Liver (tissue), 9 donors: Measurements from ENCODE around the gene RAB1A. TPM values are rescaled to one million over a fixed set of nuclear protein-coding genes. Genes with fewer than 3 reads are reported as not detected.

Source experiments
- DNase-seq: peaks from one replicate; pipeline ENCODE4 v3.0.0-alpha.2; 2017; ENCODE audit warnings: low spot score
- H3K27ac ChIP-seq, 2 donors: one replicate each; pipeline ENCODE4 v1.7.0; 2013; ENCODE audit warnings: inconsistent platforms in 2 of 2, low read length in 2 of 2, control low read depth in 1 of 2, low read depth in 1 of 2, mild to moderate bottlenecking in 1 of 2
- H3K27me3 ChIP-seq, 4 donors: one replicate each; pipeline versions ENCODE4 v1.6.1 to v1.7.0; 2013; ENCODE audit warnings: low read length in 3 of 4, inconsistent platforms in 1 of 4, mild to moderate bottlenecking in 1 of 4, moderate library complexity in 1 of 4; ENCODE audit not compliant: control insufficient read depth in 4 of 4, insufficient read depth in 4 of 4
- H3K36me3 ChIP-seq, 4 donors: one replicate each; pipeline versions ENCODE4 v1.6.1 to v1.7.0; 2013; ENCODE audit warnings: low read length in 3 of 4, mild to moderate bottlenecking in 3 of 4, low read depth in 1 of 4, moderate library complexity in 1 of 4; ENCODE audit not compliant: control insufficient read depth in 4 of 4, insufficient read depth in 3 of 4
- H3K4me1 ChIP-seq, 4 donors: one replicate each; pipeline versions ENCODE4 v1.6.1 to v1.7.0; 2013; ENCODE audit warnings: low read length in 3 of 4, mild to moderate bottlenecking in 3 of 4, moderate library complexity in 1 of 4; ENCODE audit not compliant: control insufficient read depth in 4 of 4, insufficient read depth in 4 of 4
- H3K4me3 ChIP-seq, 3 donors: one replicate each; pipeline versions ENCODE4 v1.6.1 to v1.7.0; 2013; ENCODE audit warnings: low read length in 3 of 3, control low read depth in 1 of 3, low read depth in 1 of 3, mild to moderate bottlenecking in 1 of 3
- H3K9ac ChIP-seq, 2 donors: one replicate each; pipeline ENCODE4 v1.7.0; 2013; ENCODE audit warnings: low read length in 2 of 2, mild to moderate bottlenecking in 2 of 2, moderate library complexity in 2 of 2, control low read depth in 1 of 2, low read depth in 1 of 2
- H3K9me3 ChIP-seq, 4 donors: one replicate each; pipeline versions ENCODE4 v1.6.1 to v1.7.0; 2013; ENCODE audit warnings: low read length in 3 of 4; ENCODE audit not compliant: control insufficient read depth in 4 of 4
- EGR1 ChIP-seq, 2 donors: IDR thresholded peaks; 2 replicates each; pipeline ENCODE4 v1.6.1; 2016 to 2018; ENCODE audit warnings: antibody characterized with exemption in 2 of 2, low read depth in 2 of 2
- FOXA1 ChIP-seq: IDR thresholded peaks from 2 replicates; pipeline ENCODE4 v1.6.1; 2016; ENCODE audit warnings: antibody characterized with exemption
- FOXA2 ChIP-seq: IDR thresholded peaks from 2 replicates; pipeline ENCODE4 v1.6.1; 2016; ENCODE audit warnings: antibody characterized with exemption
- GABPA ChIP-seq, 2 donors: IDR thresholded peaks in 1 of 2; conservative IDR thresholded peaks in 1 of 2; 2 replicates each; pipeline ENCODE4 v1.6.1; 2016; ENCODE audit warnings: antibody characterized with exemption in 2 of 2, mild to moderate bottlenecking in 1 of 2, moderate library complexity in 1 of 2
- HNF4A ChIP-seq, 2 donors: conservative IDR thresholded peaks; 2 replicates each; pipeline ENCODE4 v1.6.1; 2016; ENCODE audit warnings: antibody characterized with exemption in 2 of 2, mild to moderate bottlenecking in 2 of 2
- HNF4G ChIP-seq: IDR thresholded peaks from 2 replicates; pipeline ENCODE4 v1.6.1; 2016; ENCODE audit warnings: antibody characterized with exemption
- JUND ChIP-seq, 2 donors: IDR thresholded peaks; 2 replicates each; pipeline ENCODE4 v1.6.1; 2016; ENCODE audit warnings: antibody characterized with exemption in 2 of 2
- NR2F2 ChIP-seq: IDR thresholded peaks from 2 replicates; pipeline ENCODE4 v1.6.1; 2016; ENCODE audit warnings: antibody characterized with exemption
- RAD21 ChIP-seq, 2 donors: IDR thresholded peaks; 2 replicates each; pipeline ENCODE4 v1.6.1; 2016; ENCODE audit warnings: antibody characterized with exemption in 2 of 2, mild to moderate bottlenecking in 2 of 2
- SP1 ChIP-seq: IDR thresholded peaks from 2 replicates; pipeline ENCODE4 v1.6.1; 2018; ENCODE audit warnings: antibody characterized with exemption, mild to moderate bottlenecking
- TAF1 ChIP-seq: conservative IDR thresholded peaks from 2 replicates; pipeline ENCODE4 v1.6.1; 2016; ENCODE audit warnings: antibody characterized with exemption, mild to moderate bottlenecking
- YY1 ChIP-seq: IDR thresholded peaks from 2 replicates; pipeline ENCODE4 v1.6.1; 2016; ENCODE audit warnings: antibody characterized with exemption, mild to moderate bottlenecking
- WGBS: extraction: QIAGEN DNeasy Blood & Tissue Kit; methylation state at CpG from one replicate; pipeline ENCODE4 v1.1.7; 2013; 5-methylcytosine and 5-hydroxymethylcytosine counted together
- polyA plus RNA-seq, 2 donors: library from polyadenylated mRNA; stranded (reverse) in 1 of 2; unstranded in 1 of 2; fragments of 200-250 nt in 1 of 2; fragments of >200 nt in 1 of 2; fragmentation: Nextera tagmentation in 1 of 2; extraction: Ambion mirVana in 1 of 2; gene quantifications; one replicate each; pipeline versions ENCODE4 v1.2.1 to v1.2.3, GENCODE V29; 2013 to 2015
- total RNA-seq, 2 donors: library from RNA; depleted of rRNA; stranded (reverse); fragments of >200 nt; gene quantifications; one replicate each; pipeline ENCODE4 v1.2.3, GENCODE V29; 2014
- TF ChIP-seq, protein P1 (sequence below): fragments of 150-350 bp; IDR thresholded peaks from 2 replicates; pipeline ENCODE4 v1.5.1; 2017; ENCODE audit warnings: improper control_type of control experiment, low read depth, low read length; ENCODE audit not compliant: missing input control
- TF ChIP-seq, protein P2 (sequence below): IDR thresholded peaks from 2 replicates; pipeline ENCODE4 v1.6.1; 2016; ENCODE audit warnings: antibody characterized with exemption
- TF ChIP-seq, protein P3 (sequence below): IDR thresholded peaks from 2 replicates; pipeline ENCODE4 v1.6.1; 2016; ENCODE audit warnings: antibody characterized with exemption
- TF ChIP-seq, protein P4 (sequence below): IDR thresholded peaks from 2 replicates; pipeline ENCODE4 v1.6.1; 2016; ENCODE audit warnings: antibody characterized with exemption
- donor health status: healthy.
- donor health status: healthy.
- donor health status: healthy.
- donor health status: healthy.
- donor health status: healthy.

Gene RAB1A
- total and polyA plus RNA-seq, 4 donors: 52.8 to 89.7 (median 77.8) TPM

DNA sequence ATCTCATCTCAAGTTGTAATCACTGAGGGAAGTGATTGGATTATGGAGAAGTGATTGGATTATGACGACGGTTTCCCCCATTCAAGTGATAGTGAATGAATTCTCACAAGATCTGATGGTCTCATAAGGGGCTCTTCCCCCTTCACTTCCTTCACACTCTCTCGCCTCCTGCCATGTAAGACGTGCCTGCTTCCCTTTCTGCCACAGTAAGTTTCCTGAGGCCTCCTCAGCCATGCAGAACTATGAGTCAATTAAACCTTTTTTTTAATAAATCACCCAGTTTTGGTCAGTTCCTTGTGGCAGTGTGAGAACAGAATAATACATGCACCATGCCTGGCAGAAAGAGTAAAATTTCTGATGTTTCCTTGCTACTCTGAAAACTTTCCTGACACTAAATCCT lies 37.1 kb downstream of the RAB1A start (continued):
- TF ChIP-seq, protein P1, sequence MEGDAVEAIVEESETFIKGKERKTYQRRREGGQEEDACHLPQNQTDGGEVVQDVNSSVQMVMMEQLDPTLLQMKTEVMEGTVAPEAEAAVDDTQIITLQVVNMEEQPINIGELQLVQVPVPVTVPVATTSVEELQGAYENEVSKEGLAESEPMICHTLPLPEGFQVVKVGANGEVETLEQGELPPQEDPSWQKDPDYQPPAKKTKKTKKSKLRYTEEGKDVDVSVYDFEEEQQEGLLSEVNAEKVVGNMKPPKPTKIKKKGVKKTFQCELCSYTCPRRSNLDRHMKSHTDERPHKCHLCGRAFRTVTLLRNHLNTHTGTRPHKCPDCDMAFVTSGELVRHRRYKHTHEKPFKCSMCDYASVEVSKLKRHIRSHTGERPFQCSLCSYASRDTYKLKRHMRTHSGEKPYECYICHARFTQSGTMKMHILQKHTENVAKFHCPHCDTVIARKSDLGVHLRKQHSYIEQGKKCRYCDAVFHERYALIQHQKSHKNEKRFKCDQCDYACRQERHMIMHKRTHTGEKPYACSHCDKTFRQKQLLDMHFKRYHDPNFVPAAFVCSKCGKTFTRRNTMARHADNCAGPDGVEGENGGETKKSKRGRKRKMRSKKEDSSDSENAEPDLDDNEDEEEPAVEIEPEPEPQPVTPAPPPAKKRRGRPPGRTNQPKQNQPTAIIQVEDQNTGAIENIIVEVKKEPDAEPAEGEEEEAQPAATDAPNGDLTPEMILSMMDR: no peak
- TF ChIP-seq YY1 (no peak), HNF4G (no peak), JUND (IDR thresholded peaks at IDR 0.05) (no peak), HNF4A (conservative IDR thresholded peaks at IDR 0.05) (no peak), GABPA (IDR thresholded peaks at IDR 0.05 in 1 of 2, conservative IDR thresholded peaks at IDR 0.05 in 1 of 2) (no peak), FOXA2 (no peak), TAF1 (no peak), SP1 (no peak), NR2F2 (no peak), RAD21 (IDR thresholded peaks at IDR 0.05) (no peak), EGR1 (IDR thresholded peaks at IDR 0.05; ENCODE audit: low read depth in 2 of 2) (no peak)
- TF ChIP-seq, protein P2, sequence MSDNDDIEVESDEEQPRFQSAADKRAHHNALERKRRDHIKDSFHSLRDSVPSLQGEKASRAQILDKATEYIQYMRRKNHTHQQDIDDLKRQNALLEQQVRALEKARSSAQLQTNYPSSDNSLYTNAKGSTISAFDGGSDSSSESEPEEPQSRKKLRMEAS: no peak
- TF ChIP-seq, protein P3, sequence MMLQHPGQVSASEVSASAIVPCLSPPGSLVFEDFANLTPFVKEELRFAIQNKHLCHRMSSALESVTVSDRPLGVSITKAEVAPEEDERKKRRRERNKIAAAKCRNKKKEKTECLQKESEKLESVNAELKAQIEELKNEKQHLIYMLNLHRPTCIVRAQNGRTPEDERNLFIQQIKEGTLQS: no peak

DNA sequence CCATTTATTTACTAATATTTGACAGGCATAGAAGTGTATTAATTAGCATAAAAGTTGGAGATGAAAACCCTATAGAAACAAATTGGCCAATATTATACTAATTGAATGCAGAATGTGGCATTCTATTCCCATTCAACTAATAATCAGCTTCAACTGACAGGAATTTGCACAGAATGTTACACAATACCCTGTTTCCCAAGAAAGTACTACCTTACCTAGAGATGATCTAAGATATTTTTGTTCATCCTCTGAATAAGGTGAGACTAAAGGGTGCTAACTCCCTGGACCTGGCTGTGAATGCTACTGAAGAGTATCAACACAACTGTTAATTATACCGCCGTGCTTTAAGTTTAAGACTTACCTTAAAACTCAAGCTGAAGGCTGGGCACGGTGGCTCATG lies 44.8 kb downstream of the RAB1A start:
- TF ChIP-seq, protein P4, sequence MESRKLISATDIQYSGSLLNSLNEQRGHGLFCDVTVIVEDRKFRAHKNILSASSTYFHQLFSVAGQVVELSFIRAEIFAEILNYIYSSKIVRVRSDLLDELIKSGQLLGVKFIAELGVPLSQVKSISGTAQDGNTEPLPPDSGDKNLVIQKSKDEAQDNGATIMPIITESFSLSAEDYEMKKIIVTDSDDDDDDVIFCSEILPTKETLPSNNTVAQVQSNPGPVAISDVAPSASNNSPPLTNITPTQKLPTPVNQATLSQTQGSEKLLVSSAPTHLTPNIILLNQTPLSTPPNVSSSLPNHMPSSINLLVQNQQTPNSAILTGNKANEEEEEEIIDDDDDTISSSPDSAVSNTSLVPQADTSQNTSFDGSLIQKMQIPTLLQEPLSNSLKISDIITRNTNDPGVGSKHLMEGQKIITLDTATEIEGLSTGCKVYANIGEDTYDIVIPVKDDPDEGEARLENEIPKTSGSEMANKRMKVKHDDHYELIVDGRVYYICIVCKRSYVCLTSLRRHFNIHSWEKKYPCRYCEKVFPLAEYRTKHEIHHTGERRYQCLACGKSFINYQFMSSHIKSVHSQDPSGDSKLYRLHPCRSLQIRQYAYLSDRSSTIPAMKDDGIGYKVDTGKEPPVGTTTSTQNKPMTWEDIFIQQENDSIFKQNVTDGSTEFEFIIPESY: no peak
- TF ChIP-seq HNF4A (conservative IDR thresholded peaks at IDR 0.05): no peak
- no peak for TF ChIP-seq FOXA2
- TF ChIP-seq SP1: no peak
- TF ChIP-seq EGR1 (IDR thresholded peaks at IDR 0.05; ENCODE audit: low read depth in 2 of 2): no peak
- no peak for TF ChIP-seq NR2F2
- TF ChIP-seq FOXA1: no peak
- no peak overlapping the region for H3K27ac ChIP-seq
- no peak for DNase-seq
- H3K36me3 ChIP-seq: peaks cover 9 to 57% (median 43%) of the 10 kb centered on the region in 4 donors
- no peak overlapping the region for H3K4me3 ChIP-seq
- no peaks in the 10 kb centered on the region for H3K9me3 ChIP-seq
- H3K4me1 ChIP-seq: peaks cover 1 to 22% (median 13%) of the 10 kb centered on the region in 4 donors
- no peak overlapping the region for H3K9ac ChIP-seq
- 95% methylated on average over 3 of the region's 3 CpGs for WGBS
- no peaks in the 10 kb centered on the region for H3K27me3 ChIP-seq

DNA sequence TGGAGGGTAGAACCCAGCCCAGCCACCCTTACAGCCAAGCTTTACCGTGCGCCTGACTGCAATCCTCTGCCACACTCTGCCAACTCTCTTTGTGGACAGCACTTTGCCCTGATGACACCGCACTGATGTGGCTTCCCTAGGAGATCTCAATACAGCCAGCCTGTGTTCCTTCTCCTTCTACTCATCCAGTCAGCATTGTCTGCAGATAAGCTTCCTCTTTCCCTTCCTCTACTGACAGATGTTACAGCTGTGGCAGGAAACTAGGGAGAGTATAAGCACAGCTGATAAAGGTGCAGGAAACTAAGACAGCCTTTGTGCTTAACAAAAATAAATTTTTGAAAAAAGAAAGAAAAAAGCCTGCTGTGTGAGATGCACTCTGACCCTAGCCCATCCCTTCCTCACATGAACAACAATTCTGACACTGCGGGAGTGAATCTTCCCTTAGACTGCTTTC lies 48.6 kb downstream of the RAB1A start:
- H3K27ac ChIP-seq: peak overlapping the region; percentile 16 to 66
- 11% methylated on average over 4 of the region's 4 CpGs for WGBS
- peak; percentile 46 for TF ChIP-seq SP1
- TF ChIP-seq, protein P2: no peak
- TF ChIP-seq NR2F2: peak; percentile 71
- TF ChIP-seq EGR1 (IDR thresholded peaks at IDR 0.05; ENCODE audit: low read depth in 2 of 2): no peak
- TF ChIP-seq JUND (IDR thresholded peaks at IDR 0.05): peak in 1 of 2 donors; percentile 17
- peak; percentile 63 to 70 for TF ChIP-seq HNF4A (conservative IDR thresholded peaks at IDR 0.05)
- no peak for TF ChIP-seq GABPA (IDR thresholded peaks at IDR 0.05 in 1 of 2, conservative IDR thresholded peaks at IDR 0.05 in 1 of 2)
- peak; percentile 27 to 39 for TF ChIP-seq RAD21 (IDR thresholded peaks at IDR 0.05)
- TF ChIP-seq, protein P1: no peak
- no peak for TF ChIP-seq FOXA2
- peak; percentile 18 for TF ChIP-seq HNF4G
- TF ChIP-seq YY1: no peak
- TF ChIP-seq, protein P4: no peak

More for the DNA sequence above, 48.6 kb downstream of the RAB1A start:
- no peak for DNase-seq
- H3K36me3 ChIP-seq: peaks cover 9 to 50% (median 31%) of the 10 kb centered on the region in 4 donors
- peaks cover 2 to 21% (median 14%) of the 10 kb centered on the region in 4 donors for H3K4me1 ChIP-seq
- no peak overlapping the region for H3K4me3 ChIP-seq
- no peak overlapping the region for H3K9ac ChIP-seq
- H3K27me3 ChIP-seq: no peaks in the 10 kb centered on the region
- no peaks in the 10 kb centered on the region for H3K9me3 ChIP-seq
